ENCODE results near the gene RMI1.

The RMI1 gene

GRCh38 chr9:83935276-83935935 lies 45.2 kb upstream of the RMI1 start:
- ATAC-seq = peak; percentile 82
- TF ChIP-seq ARNTL (CRISPR knock-in tag; IDR thresholded peaks at IDR 0.05; ENCODE audit: borderline replicate concordance, low read depth) (no peak), GLIS3 (CRISPR knock-in tag; IDR thresholded peaks at IDR 0.05) (no peak), CSRNP3 (CRISPR knock-in tag; IDR thresholded peaks at IDR 0.05) (no peak), ISL1 (CRISPR knock-in tag; IDR thresholded peaks at IDR 0.05) (no peak), TOX (CRISPR knock-in tag; IDR thresholded peaks at IDR 0.05; ENCODE audit: borderline replicate concordance) (no peak), PPARA (CRISPR knock-in tag; IDR thresholded peaks at IDR 0.05; ENCODE audit: borderline replicate concordance) (no peak), BACH2 (CRISPR knock-in tag; IDR thresholded peaks at IDR 0.05; ENCODE audit: borderline replicate concordance) (no peak), RARB (CRISPR knock-in tag; IDR thresholded peaks at IDR 0.05) (no peak), ZC3H10 (CRISPR knock-in tag; IDR thresholded peaks at IDR 0.05) (no peak), ZFP3 (CRISPR knock-in tag; IDR thresholded peaks at IDR 0.05) (no peak), TSHZ2 (CRISPR knock-in tag; IDR thresholded peaks at IDR 0.05) (no peak), OSR1 (CRISPR knock-in tag; IDR thresholded peaks at IDR 0.05) (no peak), ZNF8 (CRISPR knock-in tag; IDR thresholded peaks at IDR 0.05) (no peak), SNAI2 (CRISPR knock-in tag; IDR thresholded peaks at IDR 0.05) (no peak), ZFP30 (CRISPR knock-in tag; IDR thresholded peaks at IDR 0.05) (no peak), CSDC2 (CRISPR knock-in tag; IDR thresholded peaks at IDR 0.05) (no peak)

- TF ChIP-seq ZC3H10 (CRISPR knock-in tag; IDR thresholded peaks at IDR 0.05) (no peak), GLIS3 (CRISPR knock-in tag; IDR thresholded peaks at IDR 0.05) (no peak), TCF4 (CRISPR knock-in tag; IDR thresholded peaks at IDR 0.05; ENCODE audit: borderline replicate concordance) (no peak), OSR1 (CRISPR knock-in tag; IDR thresholded peaks at IDR 0.05) (no peak), ARNTL (CRISPR knock-in tag; IDR thresholded peaks at IDR 0.05; ENCODE audit: borderline replicate concordance, low read depth) (no peak), SNAI2 (CRISPR knock-in tag; IDR thresholded peaks at IDR 0.05) (no peak)
- peak; percentile 19; the same call in 2 of the 3 replicates for ATAC-seq
These were observed 44.1 kb upstream of the RMI1 start for GRCh38 chr9:83936523-83936922.

DNA sequence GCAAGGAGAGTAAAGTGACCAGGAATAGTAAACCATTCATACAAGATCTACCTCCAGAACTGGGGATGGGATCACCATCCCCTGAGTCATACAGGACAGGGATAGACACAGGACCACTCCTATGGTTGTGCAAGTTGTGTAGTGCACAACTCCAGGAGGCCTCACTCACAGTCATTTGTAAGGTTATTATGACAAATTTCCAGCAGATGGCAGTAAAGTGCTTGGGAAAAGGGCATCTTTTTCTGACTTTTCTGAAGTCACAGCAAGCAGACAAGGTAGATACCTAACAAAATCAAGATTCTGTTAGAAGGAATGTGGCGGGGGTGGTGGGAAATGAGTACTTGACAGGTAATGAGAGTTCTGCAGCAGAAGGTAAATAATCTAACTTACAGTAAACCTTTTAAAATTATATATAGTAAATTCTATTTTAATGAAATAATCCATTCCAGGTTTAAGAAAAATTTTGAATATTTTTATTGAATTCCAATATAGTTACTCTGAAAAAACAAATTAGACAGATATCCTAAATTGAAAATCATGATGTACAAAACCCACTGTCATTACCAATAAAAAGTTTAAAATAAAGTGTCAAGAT lies 42.6 kb upstream of the RMI1 start:
- TF ChIP-seq ESRRG (CRISPR knock-in tag; IDR thresholded peaks at IDR 0.05) = no peak
- TF ChIP-seq CSRNP3 (CRISPR knock-in tag; IDR thresholded peaks at IDR 0.05) = no peak
- TF ChIP-seq CSDC2 (CRISPR knock-in tag; IDR thresholded peaks at IDR 0.05) = no peak
- no peak for TF ChIP-seq BACH2 (CRISPR knock-in tag; IDR thresholded peaks at IDR 0.05; ENCODE audit: borderline replicate concordance)
- TF ChIP-seq SNAI2 (CRISPR knock-in tag; IDR thresholded peaks at IDR 0.05) = no peak
- TF ChIP-seq PATZ1 (CRISPR knock-in tag; IDR thresholded peaks at IDR 0.05; ENCODE audit: borderline replicate concordance) = no peak
- no peak for TF ChIP-seq PPARA (CRISPR knock-in tag; IDR thresholded peaks at IDR 0.05; ENCODE audit: borderline replicate concordance)
- no peak for TF ChIP-seq GLIS3 (CRISPR knock-in tag; IDR thresholded peaks at IDR 0.05)
- no peak for TF ChIP-seq ZFP3 (CRISPR knock-in tag; IDR thresholded peaks at IDR 0.05)
- peak; percentile 57 for ATAC-seq
